Colonic mucosa (tissue), 4 donors: ENCODE measurements around the gene DHRSX. TPM values are rescaled to one million over a fixed set of nuclear protein-coding genes. Genes with fewer than 3 reads are reported as not detected.

Experiments
- DNase-seq: peaks from one replicate; pipeline ENCODE4 v3.0.0-alpha.2; 2020
- H3K27ac ChIP-seq: fragments of 200-600 bp; one replicate; pipeline ENCODE4 v1.8.0; 2021
- H3K27me3 ChIP-seq: fragments of 200-600 bp; one replicate; pipeline ENCODE4 v1.8.0; 2021
- H3K36me3 ChIP-seq: fragments of 200-600 bp; one replicate; pipeline ENCODE4 v1.8.0; 2021
- H3K4me1 ChIP-seq: fragments of 200-600 bp; one replicate; pipeline ENCODE4 v1.8.0; 2021; ENCODE audit warnings: mild to moderate bottlenecking
- H3K4me3 ChIP-seq: fragments of 200-600 bp; one replicate; pipeline ENCODE4 v1.8.0; 2021
- H3K9ac ChIP-seq, 2 donors: one replicate each; pipeline ENCODE4 v1.7.0; 2013; ENCODE audit warnings: control low read depth in 2 of 2, low read depth in 2 of 2, low read length in 2 of 2
- H3K9me3 ChIP-seq: fragments of 200-600 bp; one replicate; pipeline ENCODE4 v1.8.0; 2021
- intact Hi-C: fragments of 100-400 bp; cut with DNase I; formaldehyde crosslinking; loops from one replicate; pipeline ENCODE4 v1.14.1; 2022
- total RNA-seq, 2 donors: library from RNA; stranded (reverse); fragmentation: NEBNext Ultra II Directional in 1 of 2; extraction: Animal tissue kit (Norgen Biotek cat#: 25700) in 1 of 2; gene quantifications; one replicate each; pipeline ENCODE4 v1.2.1, GENCODE V29; 2021
- TF ChIP-seq, protein P1 (sequence below): fragments of 200-600 bp; IDR thresholded peaks from one replicate; pipeline ENCODE4 v1.8.0; 2022; ENCODE audit warnings: antibody characterized with exemption, mild to moderate bottlenecking
- donor health status: healthy.
- donor health status: DM: no; HTN: no; CAD: no.
- donor health status: DM: no; HTN: no; CAD: no.

The DHRSX gene
- total RNA-seq, 2 donors from 2014 or later, result 28.6 to 43.3 TPM

DNA sequence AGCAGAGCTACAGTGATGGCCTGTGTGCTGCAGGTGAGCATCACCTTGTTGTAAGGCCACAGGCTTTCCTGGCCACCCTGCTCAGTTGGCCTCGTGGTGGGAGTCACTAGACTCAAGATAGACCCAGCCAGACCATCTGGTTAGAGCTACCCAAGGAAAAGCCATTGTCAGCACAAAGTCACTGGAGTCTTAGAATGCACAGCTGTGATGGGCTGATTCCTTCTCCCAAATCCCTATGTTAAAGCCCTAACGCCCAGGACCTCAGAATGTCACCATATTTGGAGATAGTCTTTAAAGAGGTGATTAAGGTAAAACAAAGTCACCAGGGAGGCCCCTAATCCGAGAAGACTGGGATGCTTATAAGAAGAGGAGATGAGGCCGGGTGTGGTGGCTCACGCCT is 173.4 kb downstream of the DHRSX start:
- Histone ChIP-seq H3K36me3 (no peaks in the 10 kb centered on the region), H3K4me3 (no peak overlapping the region), H3K4me1 (no peaks in the 10 kb centered on the region), H3K9me3 (no peaks in the 10 kb centered on the region), H3K27ac (no peak overlapping the region), H3K9ac (no peak overlapping the region), H3K27me3 (no peaks in the 10 kb centered on the region)
- intact Hi-C loops, result no loop called here
- TF ChIP-seq, protein P1, sequence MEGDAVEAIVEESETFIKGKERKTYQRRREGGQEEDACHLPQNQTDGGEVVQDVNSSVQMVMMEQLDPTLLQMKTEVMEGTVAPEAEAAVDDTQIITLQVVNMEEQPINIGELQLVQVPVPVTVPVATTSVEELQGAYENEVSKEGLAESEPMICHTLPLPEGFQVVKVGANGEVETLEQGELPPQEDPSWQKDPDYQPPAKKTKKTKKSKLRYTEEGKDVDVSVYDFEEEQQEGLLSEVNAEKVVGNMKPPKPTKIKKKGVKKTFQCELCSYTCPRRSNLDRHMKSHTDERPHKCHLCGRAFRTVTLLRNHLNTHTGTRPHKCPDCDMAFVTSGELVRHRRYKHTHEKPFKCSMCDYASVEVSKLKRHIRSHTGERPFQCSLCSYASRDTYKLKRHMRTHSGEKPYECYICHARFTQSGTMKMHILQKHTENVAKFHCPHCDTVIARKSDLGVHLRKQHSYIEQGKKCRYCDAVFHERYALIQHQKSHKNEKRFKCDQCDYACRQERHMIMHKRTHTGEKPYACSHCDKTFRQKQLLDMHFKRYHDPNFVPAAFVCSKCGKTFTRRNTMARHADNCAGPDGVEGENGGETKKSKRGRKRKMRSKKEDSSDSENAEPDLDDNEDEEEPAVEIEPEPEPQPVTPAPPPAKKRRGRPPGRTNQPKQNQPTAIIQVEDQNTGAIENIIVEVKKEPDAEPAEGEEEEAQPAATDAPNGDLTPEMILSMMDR, result no peak
- DNase-seq, result no peak

GRCh38 chrX:2325076-2325784 is 175.5 kb downstream of the DHRSX start:
- Histone ChIP-seq H3K36me3 (no peaks in the 10 kb centered on the region), H3K4me3 (peak overlapping the region; percentile 24), H3K9me3 (no peaks in the 10 kb centered on the region), H3K9ac (no peak overlapping the region), H3K27ac (no peak overlapping the region), H3K27me3 (no peaks in the 10 kb centered on the region), H3K4me1 (no peaks in the 10 kb centered on the region)
- TF ChIP-seq, protein P1, result no peak
- intact Hi-C loops, result no loop called here
- DNase-seq, result peak; percentile 66

DNA sequence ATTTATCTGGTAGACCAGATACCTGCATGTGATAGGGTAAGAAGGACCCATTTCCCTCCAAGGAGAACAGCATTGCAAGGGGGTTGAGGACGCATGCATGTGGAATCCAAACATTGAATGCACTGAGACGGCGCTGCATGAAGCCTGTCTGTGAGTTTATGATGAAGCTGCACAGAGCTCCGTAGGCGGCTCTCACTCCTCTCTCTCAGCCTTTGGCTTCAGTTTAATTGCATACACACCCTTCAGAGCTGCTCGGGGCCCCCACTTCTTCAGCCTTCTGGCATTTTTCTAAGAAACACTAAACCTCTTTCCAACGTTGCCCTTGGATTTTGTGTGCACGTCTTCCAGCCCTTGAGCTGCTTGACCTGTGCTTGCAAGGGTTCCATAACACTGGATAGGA is 176.6 kb downstream of the DHRSX start:
- Histone ChIP-seq H3K36me3 (no peaks in the 10 kb centered on the region), H3K27ac (no peak overlapping the region), H3K9ac (no peak overlapping the region), H3K4me3 (no peak overlapping the region), H3K4me1 (no peaks in the 10 kb centered on the region), H3K27me3 (no peaks in the 10 kb centered on the region), H3K9me3 (no peaks in the 10 kb centered on the region)
- intact Hi-C loops, result no loop called here
- DNase-seq, result no peak
- TF ChIP-seq, protein P1, result no peak

GRCh38 chrX:2321411-2321810 is 179.4 kb downstream of the DHRSX start:
- TF ChIP-seq, protein P1, result no peak
- no peaks in the 10 kb centered on the region for H3K36me3 ChIP-seq
- H3K4me3 ChIP-seq, result no peak overlapping the region
- no peaks in the 10 kb centered on the region for H3K27me3 ChIP-seq
- intact Hi-C loops, result no loop called here
- no peaks in the 10 kb centered on the region for H3K9me3 ChIP-seq
- H3K9ac ChIP-seq, result no peak overlapping the region
- no peak for DNase-seq
- H3K27ac ChIP-seq, result no peak overlapping the region
- H3K4me1 ChIP-seq, result no peaks in the 10 kb centered on the region

DNA sequence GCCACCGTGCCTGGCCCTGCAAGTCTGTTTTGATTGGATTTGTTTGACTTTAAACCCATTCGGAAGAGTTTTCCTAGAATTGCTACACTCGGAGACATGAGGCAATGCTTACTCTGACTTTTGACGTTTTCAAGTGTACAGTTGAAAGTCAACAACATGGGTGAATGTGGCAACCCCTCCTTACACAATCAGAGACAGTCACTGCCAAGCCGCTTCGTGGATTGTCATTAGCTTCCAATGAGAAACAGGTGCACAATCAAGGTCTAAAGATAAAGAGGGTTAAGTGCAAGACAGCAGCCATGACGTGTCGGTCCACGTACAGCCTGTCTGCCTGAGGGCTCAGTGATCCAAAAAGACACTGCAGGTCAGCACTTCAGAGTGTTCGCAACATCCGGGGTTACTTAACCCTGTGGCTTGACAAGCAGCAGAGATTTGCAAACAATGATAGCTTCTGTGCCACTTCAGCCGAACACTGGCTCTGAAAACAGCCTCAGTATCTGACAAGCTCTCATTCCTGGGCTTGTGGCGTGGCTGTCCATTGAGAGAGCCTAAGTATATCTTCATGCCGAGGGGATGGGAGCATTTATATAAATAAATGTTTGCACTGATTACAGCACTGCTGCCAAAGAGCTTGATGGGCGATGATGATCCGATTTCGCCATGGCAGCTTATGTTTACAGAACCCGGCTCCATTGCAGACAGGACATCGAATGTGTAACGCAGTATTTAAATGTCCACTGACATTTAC is 180.0 kb downstream of the DHRSX start:
- H3K4me1 ChIP-seq, result no peaks in the 10 kb centered on the region
- intact Hi-C loops, result no loop called here
- H3K4me3 ChIP-seq, result no peak overlapping the region
- no peaks in the 10 kb centered on the region for H3K36me3 ChIP-seq
- H3K27me3 ChIP-seq, result no peaks in the 10 kb centered on the region
- no peak overlapping the region for H3K27ac ChIP-seq
- H3K9me3 ChIP-seq, result no peaks in the 10 kb centered on the region
- TF ChIP-seq, protein P1, result no peak
- no peak for DNase-seq
- H3K9ac ChIP-seq, result no peak overlapping the region
